ES-I3 (cell line): ENCODE results near the gene KPNB1.

ENCODE experiments used
- H3K36me3 ChIP-seq: 2 replicates; pipeline ENCODE4 v1.6.1; 2013; ENCODE audit warnings: mild to moderate bottlenecking, low read length, control low read depth, moderate library complexity; ENCODE audit not compliant: insufficient read depth
- H3K4me1 ChIP-seq: 2 replicates; pipeline ENCODE4 v1.6.1; 2013; ENCODE audit warnings: mild to moderate bottlenecking, control low read depth, low read length; ENCODE audit not compliant: insufficient read depth
- H3K9ac ChIP-seq: 2 replicates; pipeline ENCODE4 v1.6.1; 2013; ENCODE audit warnings: low read depth, mild to moderate bottlenecking, low read length, moderate library complexity
- H3K9me3 ChIP-seq: 2 replicates; pipeline ENCODE4 v1.6.1; 2013; ENCODE audit warnings: mild to moderate bottlenecking, low read length, moderate library complexity; ENCODE audit not compliant: control insufficient read depth, insufficient read depth

KPNB1 gene

GRCh38 chr17:47702391-47702995 lies 52.8 kb downstream of the KPNB1 start:
- no peak overlapping the region for H3K9ac ChIP-seq
- H3K36me3 ChIP-seq, result no peaks in the 10 kb centered on the region
- no peaks in the 10 kb centered on the region for H3K9me3 ChIP-seq
- peaks cover 11% of the 10 kb centered on the region; the same call in 1 of the 2 replicates for H3K4me1 ChIP-seq

- peaks cover 11% of the 10 kb centered on the region; the same call in 1 of the 2 replicates for H3K4me1 ChIP-seq
- no peak overlapping the region for H3K9ac ChIP-seq
- H3K36me3 ChIP-seq, result no peaks in the 10 kb centered on the region
- H3K9me3 ChIP-seq, result no peaks in the 10 kb centered on the region
These were observed 53.5 kb downstream of the KPNB1 start for GRCh38 chr17:47703191-47703591.

DNA sequence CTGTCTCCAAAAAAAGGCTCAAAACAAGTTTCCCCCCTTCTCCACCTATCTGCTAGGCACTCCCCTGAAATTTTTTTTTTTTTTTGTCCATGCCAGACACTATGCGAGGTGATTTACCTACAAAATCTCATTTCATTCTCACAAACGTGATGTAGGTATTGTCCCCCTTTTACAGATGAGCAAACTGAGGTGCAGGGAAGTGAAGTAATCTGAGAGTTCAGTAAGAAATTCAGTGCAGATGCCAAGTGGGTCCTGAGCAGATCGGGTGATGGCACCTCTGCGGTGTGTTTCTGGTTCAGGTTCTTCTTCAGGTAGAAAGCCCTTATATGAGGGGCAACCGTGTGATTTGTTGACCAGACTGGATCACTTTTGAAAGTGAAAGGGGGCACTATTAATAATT lies 54.0 kb downstream of the KPNB1 start:
- no peaks in the 10 kb centered on the region for H3K9me3 ChIP-seq
- H3K9ac ChIP-seq, result no peak overlapping the region
- H3K4me1 ChIP-seq, result peaks cover 11% of the 10 kb centered on the region; the same call in 1 of the 2 replicates
- H3K36me3 ChIP-seq, result no peaks in the 10 kb centered on the region

DNA sequence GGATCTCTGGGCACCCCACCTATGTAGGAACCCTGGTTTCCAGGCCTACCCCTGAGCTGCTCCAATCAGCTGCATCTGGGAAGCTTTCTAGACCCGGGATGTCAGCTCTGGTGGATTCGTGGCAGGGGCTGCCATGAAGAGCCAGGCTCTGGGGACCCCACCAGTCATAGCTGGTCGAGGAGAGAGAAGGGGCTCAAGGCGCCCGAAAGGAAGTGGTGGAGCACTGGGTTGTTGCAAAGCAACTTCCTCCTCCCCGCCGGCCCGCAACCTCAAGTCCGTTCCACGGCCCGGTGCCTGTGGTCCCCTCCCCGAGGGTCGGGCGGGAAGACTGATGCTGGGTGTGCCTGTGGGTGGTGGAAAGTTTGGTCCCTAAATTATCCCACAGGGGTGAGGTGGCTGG lies 54.4 kb downstream of the KPNB1 start:
- H3K9ac ChIP-seq, result no peak overlapping the region
- no peaks in the 10 kb centered on the region for H3K9me3 ChIP-seq
- peaks cover 11% of the 10 kb centered on the region; the same call in 1 of the 2 replicates for H3K4me1 ChIP-seq
- H3K36me3 ChIP-seq, result no peaks in the 10 kb centered on the region

DNA sequence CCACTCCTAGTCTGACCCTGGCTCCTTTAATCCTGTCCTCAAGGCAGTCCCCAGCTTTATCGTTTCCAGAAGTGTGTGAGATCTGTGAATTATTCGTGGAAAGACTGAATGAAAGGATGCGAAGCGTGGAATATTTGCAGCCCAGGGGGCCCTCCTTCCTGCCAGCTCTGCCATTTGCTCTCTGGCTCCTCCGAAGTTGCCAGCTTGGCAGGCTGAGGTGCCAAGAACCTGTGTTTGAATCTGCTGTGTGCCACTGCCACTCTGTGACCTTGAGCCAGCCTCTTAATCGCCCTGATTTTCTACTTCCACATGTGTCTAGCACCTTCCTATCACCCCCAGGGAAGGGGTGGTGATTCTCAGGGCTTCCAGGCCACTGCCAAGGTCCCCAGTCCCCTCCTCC lies 55.0 kb downstream of the KPNB1 start:
- Histone ChIP-seq H3K36me3 (no peaks in the 10 kb centered on the region), H3K4me1 (peaks cover 11% of the 10 kb centered on the region; the same call in 1 of the 2 replicates), H3K9me3 (no peaks in the 10 kb centered on the region), H3K9ac (no peak overlapping the region)

GRCh38 chr17:47705536-47706530 lies 56.1 kb downstream of the KPNB1 start:
- H3K4me1 ChIP-seq, result peaks cover 11% of the 10 kb centered on the region; the same call in 1 of the 2 replicates

GRCh38 chr17:47707056-47707804 lies 57.5 kb downstream of the KPNB1 start:
- Histone ChIP-seq H3K9ac (no peak overlapping the region), H3K4me1 (0 out of 2 replicates have a peak, but pooled peaks cover 4% of the 10 kb centered on the region), H3K36me3 (no peaks in the 10 kb centered on the region), H3K9me3 (no peaks in the 10 kb centered on the region)

More at GRCh38 chr17:47705536-47706530, 56.1 kb downstream of the KPNB1 start:
- Histone ChIP-seq H3K36me3 (no peaks in the 10 kb centered on the region), H3K9ac (no peak overlapping the region), H3K9me3 (no peaks in the 10 kb centered on the region)

DNA sequence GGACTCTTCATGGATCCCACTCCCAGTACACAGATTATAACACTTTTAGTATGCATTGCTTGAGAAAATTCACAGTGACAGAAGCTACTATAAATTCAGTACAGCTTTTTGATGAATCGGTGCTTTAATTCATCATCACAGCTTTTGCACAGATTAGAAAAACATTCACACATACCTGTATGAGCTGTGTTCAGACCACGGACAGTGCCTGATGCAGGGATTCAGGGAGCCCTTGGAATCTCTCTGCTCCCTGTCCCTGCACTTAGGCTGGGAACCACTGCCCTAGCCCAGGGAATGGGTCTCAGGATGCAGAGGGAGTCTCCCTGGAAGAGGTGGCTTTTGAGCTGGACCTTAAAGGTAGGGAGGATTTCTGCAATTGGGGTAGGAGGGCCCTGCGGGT lies 58.2 kb downstream of the KPNB1 start:
- Histone ChIP-seq H3K9me3 (no peaks in the 10 kb centered on the region), H3K4me1 (0 out of 2 replicates have a peak, but pooled peaks cover 4% of the 10 kb centered on the region), H3K36me3 (no peaks in the 10 kb centered on the region), H3K9ac (peak overlapping the region; percentile 47; the same call in 1 of the 2 replicates)

DNA sequence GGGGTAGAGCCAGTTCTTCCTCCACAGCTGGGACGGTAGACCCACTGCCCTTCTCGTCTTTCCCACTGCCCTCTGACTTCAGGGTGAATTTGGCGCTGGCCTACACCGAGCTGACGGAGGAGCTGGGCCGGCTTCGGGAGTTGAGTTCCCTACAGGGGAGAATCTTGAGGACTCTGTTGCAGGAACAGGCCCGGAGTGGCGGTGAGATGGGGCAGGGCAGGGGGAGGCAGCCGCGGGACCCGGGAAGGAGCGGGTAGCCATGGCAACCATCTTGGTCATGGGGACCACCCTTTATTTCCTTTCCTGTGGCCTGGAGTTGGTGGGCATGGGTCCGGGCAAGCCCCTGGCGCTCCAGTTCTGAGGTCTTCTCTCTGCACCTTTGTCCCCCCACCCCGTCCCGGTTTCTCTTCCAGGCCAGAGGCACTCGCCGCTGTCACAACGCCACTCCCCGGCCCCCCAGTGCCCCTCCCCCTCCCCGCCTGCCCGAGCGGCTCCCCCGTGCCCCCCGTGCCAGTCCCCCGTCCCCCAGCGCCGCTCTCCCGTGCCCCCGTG lies 58.7 kb downstream of the KPNB1 start:
- no peaks in the 10 kb centered on the region for H3K36me3 ChIP-seq
- H3K9ac ChIP-seq, result peak overlapping the region; percentile 47; the same call in 1 of the 2 replicates
- peaks cover 4% of the 10 kb centered on the region; the same call in 1 of the 2 replicates for H3K4me1 ChIP-seq
- no peaks in the 10 kb centered on the region for H3K9me3 ChIP-seq

DNA sequence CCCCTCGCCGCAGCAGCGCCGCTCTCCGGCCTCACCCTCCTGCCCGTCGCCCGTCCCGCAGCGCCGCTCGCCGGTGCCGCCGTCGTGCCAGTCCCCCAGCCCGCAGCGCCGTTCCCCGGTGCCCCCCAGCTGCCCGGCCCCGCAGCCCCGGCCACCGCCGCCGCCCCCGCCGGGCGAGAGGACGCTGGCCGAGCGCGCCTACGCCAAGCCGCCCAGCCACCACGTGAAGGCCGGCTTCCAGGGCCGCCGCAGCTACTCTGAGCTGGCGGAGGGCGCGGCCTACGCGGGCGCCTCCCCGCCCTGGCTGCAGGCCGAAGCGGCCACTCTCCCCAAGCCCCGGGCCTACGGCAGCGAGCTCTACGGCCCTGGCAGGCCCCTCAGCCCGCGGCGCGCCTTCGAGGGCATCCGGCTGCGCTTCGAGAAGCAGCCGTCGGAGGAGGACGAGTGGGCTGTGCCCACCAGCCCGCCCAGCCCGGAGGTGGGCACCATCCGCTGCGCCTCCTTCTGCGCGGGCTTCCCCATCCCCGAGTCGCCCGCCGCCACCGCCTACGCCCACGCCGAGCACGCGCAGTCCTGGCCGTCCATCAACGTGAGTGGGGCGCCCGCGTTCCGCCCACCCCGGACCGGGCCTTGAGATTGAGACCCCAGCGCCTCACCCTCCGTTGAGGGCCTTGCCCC lies 59.3 kb downstream of the KPNB1 start:
- H3K9ac ChIP-seq, result peak overlapping the region; percentile 40; the same call in 1 of the 2 replicates
- H3K36me3 ChIP-seq, result no peaks in the 10 kb centered on the region
- no peaks in the 10 kb centered on the region for H3K9me3 ChIP-seq
- H3K4me1 ChIP-seq, result peaks cover 4% of the 10 kb centered on the region; the same call in 1 of the 2 replicates

DNA sequence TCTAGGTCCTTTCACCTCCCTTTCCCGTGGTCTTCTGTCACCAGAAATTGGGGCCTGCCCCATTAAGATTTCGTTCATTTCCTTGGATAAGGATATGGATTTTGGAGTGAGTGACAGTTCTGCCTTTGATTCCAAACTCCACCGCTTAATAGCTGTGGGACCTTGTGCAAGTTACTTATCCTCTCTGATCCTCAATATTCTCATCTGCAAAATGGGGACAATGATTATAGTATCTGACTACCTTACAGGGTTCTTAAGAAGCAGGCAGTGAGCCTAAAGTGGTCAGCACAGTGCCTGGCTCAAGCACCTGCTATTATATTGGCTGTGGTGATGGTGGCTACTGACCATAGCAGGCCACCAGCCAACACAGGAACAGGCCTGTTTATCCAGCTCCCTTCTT lies 59.9 kb downstream of the KPNB1 start:
- Histone ChIP-seq H3K4me1 (peaks cover 4% of the 10 kb centered on the region; the same call in 1 of the 2 replicates), H3K36me3 (no peaks in the 10 kb centered on the region), H3K9me3 (no peaks in the 10 kb centered on the region), H3K9ac (no peak overlapping the region)

DNA sequence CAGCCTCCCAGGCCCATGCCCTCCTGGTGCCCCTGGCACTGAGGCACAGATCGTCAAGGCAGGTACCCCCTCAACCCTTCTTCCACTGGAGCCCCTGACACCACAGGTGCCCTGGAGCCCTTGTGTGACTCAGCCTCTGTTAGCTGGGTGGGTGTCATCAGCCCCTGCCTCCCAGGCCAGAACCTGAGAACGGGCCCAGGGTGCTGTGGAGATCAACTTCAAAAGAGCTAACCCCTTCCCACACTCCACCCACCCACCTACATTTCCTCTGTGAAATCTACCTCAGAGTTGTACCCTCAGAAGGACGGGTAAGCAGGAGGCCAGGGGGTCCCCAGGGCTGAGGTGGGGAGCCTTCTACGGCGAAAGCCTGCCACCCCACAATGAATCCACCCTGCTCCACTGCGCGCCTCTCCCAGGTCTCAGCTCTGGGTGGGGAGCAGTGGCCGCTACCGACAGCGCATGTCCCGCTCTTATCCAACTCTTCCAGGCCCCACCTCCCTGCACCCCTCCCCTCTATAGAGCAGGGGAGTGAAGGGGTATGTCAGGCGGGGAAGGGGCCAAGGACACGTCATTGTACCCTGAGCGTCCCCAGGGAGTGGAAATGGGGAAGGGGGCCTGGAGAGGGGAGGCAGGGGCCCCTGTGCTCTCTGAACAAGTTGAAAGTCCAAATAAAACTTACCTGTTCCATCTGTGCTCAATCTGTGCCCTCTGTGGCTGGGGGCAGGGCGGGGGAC lies 61.8 kb downstream of the KPNB1 start:
- no peak overlapping the region for H3K9ac ChIP-seq
- H3K9me3 ChIP-seq, result no peaks in the 10 kb centered on the region
- H3K4me1 ChIP-seq, result peaks cover under 1% of the 10 kb centered on the region; the same call in 1 of the 2 replicates
- no peaks in the 10 kb centered on the region for H3K36me3 ChIP-seq
